HG03439 (cell line): ENCODE results near the gene NCS1.
"Not testable (repeated sequence)": the region's sequence is repeated elsewhere in the genome, so short reads cannot be mapped to it uniquely, and the experiment has no call there.

Source experiments
- ATAC-seq: cut with Tn5 transposase; IDR thresholded peaks from one replicate; pipeline ENCODE4 v1.9.1; 2021; ENCODE audit warnings: mild to moderate bottlenecking, moderate library complexity; ENCODE audit not compliant: unreplicated experiment

The NCS1 gene

DNA sequence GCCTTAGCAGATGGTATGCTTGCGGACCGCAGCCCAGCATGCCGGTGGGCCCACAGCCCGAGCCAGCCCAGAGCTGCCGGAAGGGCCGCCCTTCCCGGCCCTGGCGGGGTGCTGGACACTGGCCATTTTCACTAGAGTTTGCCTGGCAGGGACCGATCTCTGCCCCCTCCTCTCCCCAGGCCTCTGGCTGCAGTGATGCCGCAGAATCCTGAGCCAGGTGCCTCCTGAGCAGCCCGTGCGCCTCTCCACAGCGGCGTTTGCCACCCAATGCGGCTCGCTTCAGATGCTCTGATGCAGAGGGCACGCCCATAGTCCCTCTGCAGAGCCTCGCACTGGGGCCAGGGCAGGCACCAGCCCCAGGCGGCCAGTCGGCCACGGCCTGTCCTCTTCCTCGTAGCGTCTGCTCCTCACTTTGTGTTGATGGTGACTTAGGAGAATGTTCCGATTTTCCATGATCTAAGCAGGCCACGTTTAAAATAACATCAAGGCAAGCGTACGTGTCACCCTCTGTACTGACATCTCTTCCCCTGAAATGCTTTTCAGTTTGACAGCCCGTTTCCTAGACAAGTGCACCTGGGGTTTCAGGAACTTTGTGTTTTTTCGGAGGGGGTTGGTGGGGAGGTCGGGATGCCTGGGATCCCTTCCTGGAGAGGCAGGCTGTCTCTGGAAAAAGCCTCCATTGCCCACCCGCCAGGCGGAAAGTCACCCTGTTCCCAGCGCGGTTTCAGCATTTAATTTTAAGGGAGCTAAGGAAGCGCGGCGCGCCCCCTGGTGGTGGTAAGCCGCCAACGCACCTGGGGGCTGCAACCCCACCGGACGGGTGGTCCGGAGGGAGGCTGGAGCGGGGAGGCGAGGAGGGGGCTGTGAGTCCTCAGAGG, 63.6 kb downstream of the NCS1 start:
- no peak for ATAC-seq

DNA sequence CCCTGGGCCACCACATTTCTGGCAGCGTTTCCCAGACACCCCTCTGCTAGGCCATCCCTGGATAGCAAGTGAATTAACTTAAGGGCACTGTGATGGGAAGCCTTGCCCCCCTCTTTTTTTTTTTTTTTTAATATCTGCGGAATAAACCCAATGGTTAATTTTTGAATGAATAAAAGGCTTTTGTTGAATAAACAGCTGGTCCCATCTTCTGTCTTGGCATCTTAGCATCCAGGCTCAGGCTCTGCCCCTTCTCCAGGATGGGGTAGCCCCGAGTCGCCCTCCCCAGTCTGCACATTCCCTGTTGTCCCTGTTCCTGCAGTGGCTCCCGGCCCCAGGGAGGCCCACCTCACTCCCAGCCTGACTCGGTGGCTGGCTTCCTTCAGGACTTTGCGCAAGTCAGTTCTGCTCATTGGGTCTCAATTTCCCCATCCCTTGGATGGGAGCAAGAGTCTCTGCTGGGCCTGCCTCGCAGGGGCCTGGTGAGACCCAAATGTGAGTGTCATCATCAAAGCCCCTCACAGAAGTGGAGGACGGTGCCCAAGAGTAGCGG, 64.3 kb downstream of the NCS1 start:
- ATAC-seq = no peak

GRCh38 chr9:130237076-130237475, 64.9 kb downstream of the NCS1 start:
- no peak for ATAC-seq

- ATAC-seq = no peak
Observed at GRCh38 chr9:130237763-130238524, 65.7 kb downstream of the NCS1 start.

- ATAC-seq = no peak
Observed at GRCh38 chr9:130239363-130239695, 67.1 kb downstream of the NCS1 start.

DNA sequence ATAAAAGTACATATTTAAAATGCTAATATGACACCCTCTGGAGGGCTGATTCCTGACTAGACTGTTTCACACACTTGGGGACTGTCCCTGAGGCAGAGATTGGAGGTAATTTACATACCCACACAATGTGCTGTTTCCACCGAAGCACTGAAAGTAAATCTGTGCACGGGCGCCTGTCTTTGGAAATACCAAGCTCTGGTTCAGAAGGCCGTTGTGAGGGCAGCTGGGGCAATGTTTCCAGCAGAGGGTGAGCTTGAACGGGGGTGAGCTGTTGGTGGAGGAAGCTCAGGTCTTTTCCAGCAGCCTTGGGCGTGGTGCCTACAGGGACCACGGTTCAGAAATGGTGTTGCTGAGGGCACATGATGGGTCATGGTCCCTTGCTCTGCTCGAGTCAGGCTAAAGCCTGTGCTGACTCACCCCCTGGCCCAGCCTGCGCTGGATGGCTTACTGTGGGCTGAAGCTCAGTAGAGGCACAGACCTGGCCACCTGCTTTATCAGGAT, 67.6 kb downstream of the NCS1 start:
- peak; percentile 51 for ATAC-seq

- ATAC-seq = no peak
Observed at GRCh38 chr9:130240410-130241197, 68.4 kb downstream of the NCS1 start.

- no peak for ATAC-seq
Observed at GRCh38 chr9:130241198-130241535, 69.0 kb downstream of the NCS1 start.

GRCh38 chr9:130242270-130243014, 70.2 kb downstream of the NCS1 start:
- no peak for ATAC-seq

DNA sequence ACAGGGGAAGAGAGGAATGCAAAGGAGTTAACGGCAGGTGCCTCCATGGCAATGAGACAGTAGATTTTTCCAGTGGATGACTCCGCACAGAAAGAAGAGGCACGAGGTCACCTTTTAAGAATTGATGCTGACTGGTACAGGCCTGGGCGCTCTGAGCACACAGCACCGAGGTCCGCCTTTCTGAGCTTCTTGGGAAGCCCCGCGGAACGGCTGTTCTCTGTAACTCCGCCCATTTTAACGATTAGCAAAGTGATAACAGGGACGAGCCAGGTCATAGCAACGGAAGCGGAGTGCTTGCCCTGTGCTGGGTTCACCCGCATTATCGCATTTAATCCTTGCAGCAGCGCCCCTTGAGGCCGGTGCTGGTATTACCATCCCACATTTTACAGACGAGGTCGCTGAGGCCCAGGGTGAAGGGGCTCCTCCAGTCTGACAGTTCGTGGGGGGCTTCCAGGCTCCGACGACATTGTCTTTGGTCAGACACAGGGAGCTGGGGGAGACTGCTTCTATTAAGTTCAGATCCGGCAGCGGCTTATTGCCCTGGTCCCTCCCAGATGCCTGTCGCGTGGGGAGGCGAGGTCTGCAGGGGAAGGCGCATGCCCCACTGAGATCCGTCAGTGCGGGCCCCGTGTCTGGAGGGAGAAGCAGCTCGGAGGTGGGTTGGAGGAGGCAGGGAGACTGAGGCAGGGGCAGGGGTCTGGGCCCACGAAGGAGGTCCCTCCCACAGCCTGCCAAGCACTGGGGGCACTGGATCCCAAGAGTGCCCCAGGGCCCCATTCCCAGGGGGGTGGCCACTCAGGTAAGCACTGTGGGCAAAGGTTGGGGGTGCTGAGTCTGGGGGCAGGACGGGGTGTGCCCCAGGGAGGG, 71.0 kb downstream of the NCS1 start:
- ATAC-seq = peak; percentile 39

GRCh38 chr9:130243882-130244170, 71.6 kb downstream of the NCS1 start:
- ATAC-seq = no peak

- ATAC-seq = no peak
Observed at GRCh38 chr9:130244548-130245165, 72.5 kb downstream of the NCS1 start.

DNA sequence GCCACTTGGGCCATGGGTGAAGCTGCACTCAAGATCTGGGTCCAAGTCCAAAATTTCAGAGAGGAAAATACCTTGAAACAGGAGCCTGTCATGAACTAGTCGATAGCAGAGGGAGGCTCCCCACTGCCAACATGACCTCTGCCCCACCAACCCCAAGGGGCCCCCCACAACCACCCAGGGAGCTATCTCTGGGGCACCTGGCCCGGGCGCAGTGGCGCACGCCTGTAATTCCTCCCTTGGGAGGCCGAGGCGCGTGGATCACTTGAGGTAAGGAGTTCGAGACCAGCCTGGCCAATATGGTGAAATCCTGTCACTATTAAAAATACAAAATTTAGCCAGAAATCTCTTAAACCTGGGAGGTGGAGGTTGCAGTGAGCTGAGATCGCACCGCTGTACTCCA, 73.3 kb downstream of the NCS1 start:
- ATAC-seq = no peak

DNA sequence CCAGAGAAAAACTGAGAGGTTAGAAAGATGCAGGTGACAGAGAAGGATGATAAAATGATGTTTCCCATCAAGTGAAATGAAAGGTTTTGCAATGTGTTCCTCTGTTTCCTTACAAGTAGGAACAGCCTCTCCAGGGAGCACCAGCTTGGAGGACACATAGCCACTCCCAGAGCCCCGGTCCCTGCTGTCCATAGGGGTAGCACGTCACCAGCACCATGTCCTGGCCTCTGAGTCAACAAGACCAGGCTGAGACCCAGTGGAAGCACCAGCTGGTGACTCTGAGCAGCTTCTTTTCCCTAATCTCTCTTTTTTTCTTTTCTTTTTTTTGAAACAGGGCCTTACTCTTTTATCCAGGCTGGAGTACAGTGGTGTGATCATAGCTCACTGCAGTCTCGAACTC, 73.9 kb downstream of the NCS1 start:
- no peak for ATAC-seq

DNA sequence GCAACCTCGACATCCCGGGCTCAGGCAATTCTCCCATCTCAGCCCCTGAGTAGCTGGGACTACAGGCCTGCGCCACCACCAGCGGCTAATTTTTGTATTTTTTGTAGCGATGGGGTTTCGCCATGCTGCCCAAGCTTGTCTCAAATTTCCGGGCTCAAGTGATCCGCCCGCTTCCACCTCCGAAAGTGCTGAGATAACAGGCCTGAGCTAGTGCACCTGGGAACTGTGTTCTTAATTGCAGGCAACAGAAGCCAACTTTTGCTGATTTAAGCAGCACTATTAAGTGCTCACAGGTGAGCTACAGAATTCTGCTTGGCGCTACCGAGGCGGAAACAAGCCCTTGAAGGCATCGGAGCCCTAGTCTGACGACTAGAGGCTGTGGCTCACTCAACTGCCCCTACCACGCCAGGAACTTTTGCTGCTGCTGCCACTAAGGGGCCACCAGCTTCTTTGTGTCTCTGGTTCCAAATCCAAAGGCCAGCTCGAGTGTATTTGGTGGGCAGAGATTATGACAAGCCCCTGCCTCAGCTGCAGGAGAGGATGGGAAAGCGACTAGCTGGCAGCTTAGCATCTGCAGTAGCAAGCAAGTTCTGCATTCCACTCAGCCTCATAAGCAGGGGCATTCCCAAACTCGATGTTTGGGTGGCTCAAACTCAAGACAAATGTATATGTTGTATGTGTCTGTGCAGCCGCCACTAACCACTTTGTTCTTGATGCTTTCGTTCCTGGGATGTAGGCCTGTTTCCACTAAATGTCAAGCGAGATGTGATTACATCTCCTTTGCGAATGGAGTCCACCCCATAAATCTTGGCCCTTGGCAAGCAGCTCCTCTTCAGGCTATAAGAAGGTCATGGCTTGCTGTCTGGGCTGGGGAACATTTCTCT, 82.8 kb downstream of the NCS1 start:
- no peak for ATAC-seq

GRCh38 chr9:130255631-130256134, 83.5 kb downstream of the NCS1 start:
- ATAC-seq = no peak

- no peak for ATAC-seq
Observed at GRCh38 chr9:130256644-130257043, 84.4 kb downstream of the NCS1 start.

DNA sequence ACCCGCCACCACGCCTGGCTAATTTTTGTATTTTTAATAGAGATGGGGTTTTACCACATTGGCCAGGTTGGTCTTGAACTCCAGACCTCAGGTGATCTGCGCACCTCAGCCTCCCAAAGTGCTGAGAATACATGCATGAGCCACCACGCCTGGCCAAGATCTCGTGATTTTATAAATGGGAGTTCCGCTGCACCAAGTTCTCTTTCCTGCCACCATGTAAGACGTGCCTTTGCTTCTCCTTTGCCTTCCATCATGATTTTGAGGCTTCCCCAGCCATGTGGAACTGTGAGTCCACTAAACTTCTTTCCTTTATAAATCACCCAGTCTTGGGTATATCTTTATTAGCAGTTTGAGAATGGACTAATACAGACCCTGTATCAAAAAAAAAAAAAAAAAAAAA, 85.9 kb downstream of the NCS1 start:
- not testable (repeated sequence) for ATAC-seq
